IPS-11a (cell line): Measurements from ENCODE around the gene PRKCI.
"Not testable (repeated sequence)": the region's sequence is repeated elsewhere in the genome, so short reads cannot be mapped to it uniquely, and the experiment has no call there.

Source experiments
- H3K4me3 ChIP-seq: one replicate; pipeline ENCODE4 v1.5.1; 2013; ENCODE audit warnings: low read depth, low read length, control low read depth

Gene PRKCI

DNA sequence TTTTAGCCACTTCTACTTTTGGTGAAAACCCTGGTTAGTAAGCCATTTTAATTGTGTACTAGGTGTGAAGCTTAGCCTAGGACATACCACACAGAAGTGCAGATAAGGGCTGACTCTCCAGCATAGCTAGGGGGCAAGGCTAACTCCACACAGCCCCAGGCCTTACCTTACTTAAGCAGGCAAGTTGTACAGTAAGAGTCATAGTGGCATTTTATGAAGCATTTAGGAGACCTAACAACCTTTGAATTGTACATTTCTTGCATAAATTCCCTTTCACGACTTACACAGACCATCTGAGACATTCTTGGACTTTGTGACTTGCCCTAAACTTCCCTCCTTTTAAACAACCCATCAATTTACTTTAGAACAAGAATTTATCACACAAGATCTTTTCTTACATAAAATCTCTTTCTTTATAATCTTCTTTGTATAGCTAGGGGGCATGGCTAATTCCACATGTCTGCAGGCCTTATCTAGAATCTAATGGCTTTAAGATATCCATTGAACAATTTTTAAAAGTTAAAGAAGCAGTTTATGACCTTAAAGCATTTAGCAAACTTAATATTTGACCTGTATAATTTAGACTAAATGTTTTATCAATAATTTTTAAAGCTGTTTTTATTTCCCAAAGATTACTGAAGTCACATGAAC lies 116.6 kb downstream of the PRKCI start:
- H3K4me3 ChIP-seq: no peak overlapping the region

DNA sequence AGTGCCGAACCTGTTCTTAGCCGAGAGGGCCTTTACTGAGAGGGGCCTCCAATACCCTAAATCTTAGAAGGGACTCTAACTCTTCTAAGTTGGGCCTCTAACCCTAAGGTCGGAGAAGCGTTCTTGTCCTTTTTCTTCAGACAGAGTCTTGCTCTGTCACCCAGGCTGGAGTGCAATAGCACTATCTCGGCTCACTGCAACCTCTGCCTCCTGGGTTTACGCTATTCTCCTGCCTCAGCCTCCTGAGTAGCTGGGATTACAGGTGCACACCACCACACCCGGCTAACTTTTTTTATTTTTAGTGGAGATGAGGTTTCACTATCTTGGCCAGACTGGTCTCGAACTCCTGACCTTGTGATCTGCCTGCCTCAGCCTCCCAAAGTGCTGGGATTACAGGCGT lies 120.0 kb downstream of the PRKCI start:
- not testable (repeated sequence) for H3K4me3 ChIP-seq

DNA sequence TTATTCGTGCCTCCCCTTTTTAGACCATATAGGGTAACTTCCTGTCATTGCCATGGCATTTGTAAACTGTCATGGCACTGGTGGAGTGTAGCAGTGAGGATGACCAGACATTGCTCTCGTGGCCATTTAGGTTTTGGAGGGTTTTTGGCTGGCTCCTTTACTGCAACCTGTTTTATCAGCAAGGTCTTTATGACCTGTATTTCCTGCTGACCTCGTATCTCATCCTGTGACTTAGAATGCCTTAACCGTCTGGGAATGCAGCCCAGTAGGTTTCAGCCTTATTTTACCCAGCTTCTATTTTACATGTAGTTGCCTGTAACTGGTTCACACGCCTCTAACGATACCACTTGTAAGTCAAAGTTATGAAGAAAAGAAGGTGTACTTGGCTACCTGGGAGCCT lies 121.6 kb downstream of the PRKCI start:
- H3K4me3 ChIP-seq: not testable (repeated sequence)

DNA sequence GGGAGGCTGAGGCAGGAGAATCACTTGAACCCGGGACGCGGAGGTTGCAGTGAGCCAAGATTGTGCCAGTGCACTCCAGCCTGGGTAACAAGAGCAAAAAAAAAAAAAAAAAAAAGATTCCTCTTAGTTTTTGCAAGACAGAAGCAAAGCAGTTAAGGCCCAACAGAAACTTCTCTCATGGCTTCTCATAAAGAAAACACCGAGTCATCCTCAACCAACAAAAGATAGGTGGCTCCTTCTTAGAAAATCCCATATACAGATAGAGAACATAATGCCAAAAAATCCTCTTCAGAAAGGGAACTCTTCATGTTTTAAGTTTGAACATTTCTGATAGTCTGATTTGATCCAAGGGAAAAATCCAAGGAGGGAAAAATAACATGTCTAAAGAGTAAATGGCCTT lies 122.7 kb downstream of the PRKCI start:
- no peak overlapping the region for H3K4me3 ChIP-seq

DNA sequence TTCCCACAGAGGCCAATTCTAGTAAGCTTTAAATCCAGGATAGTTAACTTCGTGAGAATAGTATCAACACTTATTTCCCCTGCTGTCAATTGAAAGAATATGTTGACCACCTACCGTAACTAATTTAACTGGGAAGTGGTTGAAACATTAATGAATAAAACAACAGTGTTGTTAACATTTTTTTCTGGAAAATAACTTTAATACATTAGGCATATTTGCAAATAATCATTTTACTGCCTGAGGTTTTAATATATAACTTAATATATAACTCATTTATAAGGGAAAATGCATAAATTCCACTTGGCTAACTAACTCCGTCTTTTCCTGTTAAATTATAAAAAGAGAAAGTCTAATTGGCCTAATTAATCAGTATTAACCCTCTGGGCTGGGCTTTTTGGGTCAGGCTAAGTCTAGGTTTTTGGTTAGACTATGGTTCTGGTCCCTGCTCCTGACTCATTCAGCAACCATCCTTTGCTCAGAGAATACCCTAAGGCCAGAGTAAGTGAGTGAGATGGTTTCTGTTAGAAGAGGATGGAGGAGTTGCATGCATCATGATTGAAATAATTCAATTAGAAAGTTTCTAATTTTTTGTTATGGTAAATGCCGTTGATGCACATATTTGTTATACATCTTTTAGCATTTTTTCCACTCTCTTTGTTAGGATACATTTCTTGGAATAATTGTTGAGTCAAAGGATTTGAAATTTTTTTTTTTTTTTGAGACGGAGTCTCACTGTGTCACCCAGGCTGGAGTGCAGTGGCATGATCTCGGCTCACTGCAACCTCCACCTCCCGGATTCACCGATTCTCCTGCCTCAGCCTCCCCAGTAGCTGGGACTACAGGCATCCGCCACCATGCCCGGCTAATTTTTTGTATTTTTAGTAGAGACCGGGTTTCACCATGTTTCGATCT lies 124.5 kb downstream of the PRKCI start:
- H3K4me3 ChIP-seq: no peak overlapping the region

DNA sequence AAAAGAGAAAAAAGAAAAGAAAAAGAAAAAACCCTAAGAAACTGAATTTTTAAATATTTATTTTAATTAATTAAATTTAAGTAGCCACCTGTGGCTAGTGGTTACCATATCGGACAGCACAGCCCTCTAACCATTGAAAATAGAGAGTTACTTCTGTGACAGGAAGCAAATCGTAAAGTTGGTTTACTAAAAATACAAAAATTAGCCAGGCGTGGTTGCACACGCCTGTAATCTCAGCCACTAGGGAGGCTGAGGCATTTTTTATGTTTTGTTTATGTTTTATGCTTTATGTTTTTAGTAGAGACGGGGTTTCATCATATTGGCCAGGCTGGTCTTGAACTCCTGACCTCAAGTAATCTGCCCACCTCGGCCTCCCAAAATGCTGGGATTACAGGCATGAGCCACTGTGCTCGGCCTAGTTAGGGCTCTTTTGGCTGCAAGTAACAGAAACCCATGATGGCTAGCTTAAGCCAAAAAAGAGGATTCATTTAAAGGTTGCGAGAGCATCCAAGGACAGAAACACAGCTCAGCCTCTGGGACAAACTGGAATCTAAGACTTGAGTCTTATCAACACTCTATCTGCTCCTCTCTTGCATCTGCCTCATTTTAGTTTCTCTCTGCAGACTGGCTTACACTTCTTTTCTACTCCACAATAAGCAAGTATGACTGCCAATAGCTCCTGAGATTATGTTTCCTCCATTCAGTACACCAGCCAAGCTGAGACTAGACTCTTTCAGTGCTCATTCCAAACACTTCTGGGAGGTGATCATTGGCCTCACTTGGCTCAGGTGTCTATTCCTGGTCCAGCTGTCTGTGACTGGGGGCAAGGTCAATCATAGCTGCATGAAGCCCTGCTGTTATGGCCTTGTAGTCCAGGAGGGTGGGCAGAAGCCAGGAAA lies 128.5 kb downstream of the PRKCI start:
- H3K4me3 ChIP-seq: no peak overlapping the region

DNA sequence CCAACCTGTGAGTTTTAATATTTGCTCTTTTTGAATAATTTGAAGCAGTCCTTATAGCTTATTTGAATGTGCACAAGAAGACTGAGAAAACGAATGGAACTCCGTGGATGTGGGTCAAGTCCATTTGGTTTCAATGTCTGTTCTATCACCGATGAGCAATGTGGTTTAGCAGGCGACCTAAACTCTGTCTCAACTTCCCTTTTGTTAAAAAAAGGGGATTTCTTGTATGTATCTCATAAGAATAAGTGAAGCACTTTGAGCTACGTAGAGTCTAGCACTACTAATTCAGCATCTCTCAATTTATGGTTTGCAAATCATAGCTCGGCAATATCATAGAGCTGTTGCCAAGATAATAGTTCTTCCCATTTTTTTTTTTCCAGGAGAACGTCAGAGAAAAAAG lies 130.7 kb downstream of the PRKCI start:
- H3K4me3 ChIP-seq: no peak overlapping the region

DNA sequence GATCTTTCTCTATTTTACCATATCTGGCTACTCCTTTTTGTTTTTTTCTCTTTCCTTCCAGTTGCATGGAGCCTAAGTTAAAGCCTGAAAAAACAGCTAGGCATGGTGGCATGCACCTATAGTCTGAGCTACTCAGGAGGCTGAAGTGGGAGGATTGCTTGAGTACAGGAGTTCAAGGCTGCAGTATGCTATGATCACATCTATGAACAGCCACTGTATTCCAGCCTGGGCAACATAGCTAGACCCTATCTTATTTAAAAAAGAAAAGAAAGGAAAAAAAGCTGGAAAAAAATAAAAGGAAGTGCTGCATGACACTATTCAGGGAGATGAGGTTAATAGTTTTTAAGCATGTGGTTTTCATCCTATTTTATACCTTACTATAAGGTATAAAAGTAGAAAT lies 131.3 kb downstream of the PRKCI start:
- H3K4me3 ChIP-seq: no peak overlapping the region

DNA sequence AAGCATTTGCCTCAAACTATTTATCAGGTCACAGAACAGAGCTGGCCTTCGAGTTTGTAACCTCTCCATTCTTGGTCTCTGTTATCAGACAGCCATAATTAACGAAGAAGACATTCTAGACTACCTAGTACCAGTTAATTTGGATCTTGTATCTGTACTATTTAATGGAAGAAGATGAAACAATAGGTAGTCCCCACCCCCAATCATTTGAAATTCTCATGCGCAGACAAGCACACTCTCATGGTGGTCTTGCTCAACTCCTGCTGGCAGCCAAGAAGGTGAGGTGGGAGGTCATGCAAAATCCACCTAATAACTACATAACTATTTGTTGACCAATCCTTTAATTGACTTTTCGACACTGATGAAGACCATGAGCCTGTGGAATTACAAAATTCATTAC lies 132.5 kb downstream of the PRKCI start:
- no peak overlapping the region for H3K4me3 ChIP-seq
